GM23338 (cell line): ENCODE data around the gene UHRF2. TPM values are rescaled to one million over a fixed set of nuclear protein-coding genes. Genes with fewer than 3 reads are reported as not detected.

Experiments
- ATAC-seq: fragments of 200-7000 bp; cut with Tn5 transposase; 3 replicates; pipeline ENCODE4 v1.9.1; 2020
- DNase-seq: peaks from one replicate; pipeline ENCODE4 v3.0.0-alpha.2; 2015; ENCODE audit warnings: low spot score
- H2AFZ ChIP-seq: fragments of 200-600 bp; sonication (generic); 2 replicates; pipeline ENCODE4 v1.8.0; 2016; ENCODE audit warnings: antibody characterized with exemption, mild to moderate bottlenecking, moderate library complexity
- H3F3A ChIP-seq: fragments of 200-600 bp; sonication (generic); replicated peaks from 2 replicates; pipeline ENCODE4 v1.8.0; 2017; ENCODE audit warnings: antibody characterized with exemption, mixed run types, low read depth
- H3K27ac ChIP-seq: fragments of 200-600 bp; sonication (generic); 2 replicates; pipeline ENCODE4 v1.6.1; 2016; ENCODE audit warnings: low read depth
- H3K27me3 ChIP-seq: fragments of 200-600 bp; sonication (generic); 2 replicates; pipeline ENCODE4 v1.8.0; 2016; ENCODE audit warnings: mild to moderate bottlenecking, mixed run types, moderate library complexity; ENCODE audit not compliant: insufficient read depth
- H3K36me3 ChIP-seq: fragments of 200-600 bp; sonication (generic); 2 replicates; pipeline ENCODE4 v1.8.0; 2016; ENCODE audit warnings: mild to moderate bottlenecking; ENCODE audit not compliant: insufficient read depth
- H3K4me1 ChIP-seq: fragments of 200-600 bp; sonication (generic); 2 replicates; pipeline ENCODE4 v1.8.0; 2016; ENCODE audit warnings: mild to moderate bottlenecking, moderate library complexity; ENCODE audit not compliant: insufficient read depth
- H3K4me2 ChIP-seq: fragments of 200-600 bp; sonication (generic); 2 replicates; pipeline ENCODE4 v1.7.1; 2017; ENCODE audit warnings: mixed run types
- H3K4me3 ChIP-seq: fragments of 200-600 bp; sonication (generic); 2 replicates; pipeline ENCODE4 v1.6.1; 2016; ENCODE audit warnings: mixed run types
- H3K79me2 ChIP-seq: fragments of 200-600 bp; sonication (generic); replicated peaks from 2 replicates; pipeline ENCODE4 v1.8.0; 2017; ENCODE audit warnings: mild to moderate bottlenecking; ENCODE audit not compliant: insufficient read depth
- H3K9me2 ChIP-seq: fragments of 200-600 bp; sonication (generic); 2 replicates; pipeline ENCODE4 v1.8.0; 2017; ENCODE audit not compliant: insufficient read depth
- H4K20me1 ChIP-seq: fragments of 200-600 bp; sonication (generic); replicated peaks from 2 replicates; pipeline ENCODE4 v1.8.0; 2017; ENCODE audit warnings: mild to moderate bottlenecking; ENCODE audit not compliant: insufficient read depth
- H3K27ac Mint-ChIP-seq: 2 replicates; pipeline ENCODE4 v1.8.0; 2020; ENCODE audit warnings: inconsistent platforms, mild to moderate bottlenecking, moderate library complexity, mixed read lengths
- H3K27me3 Mint-ChIP-seq: 3 replicates; pipeline ENCODE4 v1.8.0; 2022; ENCODE audit warnings: low read depth, mild to moderate bottlenecking, moderate library complexity, mixed read lengths, inconsistent platforms; ENCODE audit not compliant: insufficient read depth, poor library complexity
- H3K36me3 Mint-ChIP-seq: 3 replicates; pipeline ENCODE4 v1.8.0; 2021; ENCODE audit warnings: low read depth, mild to moderate bottlenecking, inconsistent platforms, moderate library complexity, mixed read lengths
- H3K4me1 Mint-ChIP-seq: 3 replicates; pipeline ENCODE4 v1.8.0; 2020; ENCODE audit warnings: mild to moderate bottlenecking, inconsistent platforms, mixed read lengths
- H3K4me3 Mint-ChIP-seq: 3 replicates; pipeline ENCODE4 v1.8.0; 2021; ENCODE audit warnings: moderate library complexity, mild to moderate bottlenecking, inconsistent platforms, mixed read lengths
- H3K9me3 Mint-ChIP-seq: 3 replicates; pipeline ENCODE4 v1.8.0; 2020; ENCODE audit warnings: moderate library complexity, mild to moderate bottlenecking, inconsistent platforms, mixed read lengths
- CREB1 ChIP-seq: fragments of 250-450 bp; sonication (Bioruptor Pico); IDR thresholded peaks from 2 replicates; pipeline ENCODE4 v1.5.0; 2020; ENCODE audit warnings: low read depth, mild to moderate bottlenecking, moderate library complexity
- EZH2 ChIP-seq: fragments of 200-600 bp; sonication (generic); IDR thresholded peaks from one replicate; pipeline ENCODE4 v1.8.0; 2017; ENCODE audit warnings: antibody characterized with exemption, mild to moderate bottlenecking, low read depth; ENCODE audit not compliant: unreplicated experiment
- JUNB ChIP-seq: IDR thresholded peaks from one replicate; pipeline ENCODE4 v1.6.1; 2016; ENCODE audit warnings: antibody characterized with exemption; ENCODE audit not compliant: unreplicated experiment
- NANOG ChIP-seq: IDR thresholded peaks from 2 replicates; pipeline ENCODE4 v1.6.1; 2016; ENCODE audit warnings: antibody characterized with exemption, borderline replicate concordance
- POLR2AphosphoS5 ChIP-seq: IDR thresholded peaks from 2 replicates; pipeline ENCODE4 v1.6.1; 2016; ENCODE audit warnings: antibody characterized with exemption, low read depth
- STAT1 ChIP-seq: IDR thresholded peaks from one replicate; pipeline ENCODE4 v1.6.1; 2016; ENCODE audit warnings: antibody characterized with exemption; ENCODE audit not compliant: unreplicated experiment
- ZNF114 ChIP-seq: fragments of 250-450 bp; sonication (Bioruptor Pico); IDR thresholded peaks from 2 replicates; pipeline ENCODE4 v1.5.0; 2020; ENCODE audit warnings: mild to moderate bottlenecking, moderate library complexity
- ZNF331 ChIP-seq: fragments of 250-450 bp; sonication (Bioruptor Pico); IDR thresholded peaks from 2 replicates; pipeline ENCODE4 v1.5.0; 2020; ENCODE audit warnings: low read depth, mild to moderate bottlenecking, moderate library complexity
- polyA plus RNA-seq: library from polyadenylated mRNA; unstranded; fragments of >200 nt; fragmentation: Nextera tagmentation; extraction: Ambion mirVana; gene quantifications from 2 replicates; pipeline ENCODE4 v1.2.1, GENCODE V29; 2016
- total RNA-seq: library from RNA; depleted of rRNA; stranded (reverse); fragments of >200 nt; shearing (Covaris generic); gene quantifications from 2 replicates; pipeline ENCODE4 v1.2.3, GENCODE V29; 2014
- TF ChIP-seq, protein P1 (sequence below): IDR thresholded peaks from one replicate; pipeline ENCODE4 v1.6.1; 2018; ENCODE audit warnings: antibody characterized with exemption; ENCODE audit not compliant: unreplicated experiment
- TF ChIP-seq, protein P2 (sequence below): fragments of 250-450 bp; sonication (Bioruptor Pico); IDR thresholded peaks from 2 replicates; pipeline ENCODE4 v1.5.0; 2020; ENCODE audit warnings: mild to moderate bottlenecking, moderate library complexity

UHRF2 gene
- total and polyA plus RNA-seq, 2 experiments from 2014 or later: 15.1 to 51.6 TPM

DNA sequence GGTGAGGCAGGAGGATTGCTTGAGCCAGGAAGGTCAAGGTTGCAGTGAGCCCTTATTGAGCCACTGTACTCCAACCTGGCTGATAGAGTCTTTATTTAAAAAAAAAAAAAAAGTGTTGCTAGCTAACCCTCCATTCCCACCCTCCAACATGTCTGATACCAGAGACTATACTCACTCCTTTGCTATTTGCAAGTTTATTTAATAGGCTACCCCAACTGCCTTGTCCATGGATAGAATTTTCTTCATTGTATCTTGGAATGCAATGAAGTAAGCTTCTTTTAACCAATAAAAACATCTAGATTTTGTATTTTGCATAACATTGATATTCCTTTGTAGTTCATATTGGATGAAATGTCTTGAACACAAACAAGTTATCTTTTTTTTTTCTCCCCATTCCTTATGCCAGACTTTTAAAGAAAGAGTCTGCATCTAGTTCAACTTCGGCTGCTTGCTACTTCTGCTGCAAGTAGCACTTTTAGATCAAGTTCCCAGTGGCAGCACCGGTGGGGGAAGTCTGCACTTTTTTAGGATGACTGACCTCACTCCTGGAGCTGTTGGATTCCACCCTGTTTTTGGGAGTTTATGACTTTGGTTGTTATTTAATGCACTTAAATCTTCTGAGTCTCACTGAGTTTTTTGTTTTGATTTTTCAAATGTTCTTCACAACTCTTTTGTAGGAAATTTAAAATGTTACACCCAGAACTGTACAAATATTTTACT is 112.5 kb downstream of the UHRF2 start:
- Histone ChIP-seq H3K9me2 (no peaks in the 10 kb centered on the region), H3K27me3 (no peaks in the 10 kb centered on the region), H3K36me3 (0 out of 2 replicates have a peak, but pooled peaks cover 4% of the 10 kb centered on the region), H3F3A (no peaks in the 10 kb centered on the region; the same call in 1 of the 2 replicates), H3K4me2 (no peak overlapping the region), H3K4me1 (no peaks in the 10 kb centered on the region), H3K27ac (no peak overlapping the region), H4K20me1 (no peaks in the 10 kb centered on the region), H2AFZ (no peak overlapping the region), H3K79me2 (no peaks in the 10 kb centered on the region), H3K4me3 (no peak overlapping the region)
- no peaks in the 10 kb centered on the region for H3K27me3 Mint-ChIP-seq
- no peak overlapping the region for H3K4me3 Mint-ChIP-seq
- H3K36me3 Mint-ChIP-seq: peaks cover 15% of the 10 kb centered on the region; the same call in 2 of the 3 replicates
- peaks cover 3% of the 10 kb centered on the region; the same call in 1 of the 3 replicates for H3K4me1 Mint-ChIP-seq
- DNase-seq (no peak), ATAC-seq (no peak)
- no peak overlapping the region for H3K27ac Mint-ChIP-seq
- peaks cover 10% of the 10 kb centered on the region; the same call in 2 of the 3 replicates for H3K9me3 Mint-ChIP-seq
- TF ChIP-seq, protein P1, sequence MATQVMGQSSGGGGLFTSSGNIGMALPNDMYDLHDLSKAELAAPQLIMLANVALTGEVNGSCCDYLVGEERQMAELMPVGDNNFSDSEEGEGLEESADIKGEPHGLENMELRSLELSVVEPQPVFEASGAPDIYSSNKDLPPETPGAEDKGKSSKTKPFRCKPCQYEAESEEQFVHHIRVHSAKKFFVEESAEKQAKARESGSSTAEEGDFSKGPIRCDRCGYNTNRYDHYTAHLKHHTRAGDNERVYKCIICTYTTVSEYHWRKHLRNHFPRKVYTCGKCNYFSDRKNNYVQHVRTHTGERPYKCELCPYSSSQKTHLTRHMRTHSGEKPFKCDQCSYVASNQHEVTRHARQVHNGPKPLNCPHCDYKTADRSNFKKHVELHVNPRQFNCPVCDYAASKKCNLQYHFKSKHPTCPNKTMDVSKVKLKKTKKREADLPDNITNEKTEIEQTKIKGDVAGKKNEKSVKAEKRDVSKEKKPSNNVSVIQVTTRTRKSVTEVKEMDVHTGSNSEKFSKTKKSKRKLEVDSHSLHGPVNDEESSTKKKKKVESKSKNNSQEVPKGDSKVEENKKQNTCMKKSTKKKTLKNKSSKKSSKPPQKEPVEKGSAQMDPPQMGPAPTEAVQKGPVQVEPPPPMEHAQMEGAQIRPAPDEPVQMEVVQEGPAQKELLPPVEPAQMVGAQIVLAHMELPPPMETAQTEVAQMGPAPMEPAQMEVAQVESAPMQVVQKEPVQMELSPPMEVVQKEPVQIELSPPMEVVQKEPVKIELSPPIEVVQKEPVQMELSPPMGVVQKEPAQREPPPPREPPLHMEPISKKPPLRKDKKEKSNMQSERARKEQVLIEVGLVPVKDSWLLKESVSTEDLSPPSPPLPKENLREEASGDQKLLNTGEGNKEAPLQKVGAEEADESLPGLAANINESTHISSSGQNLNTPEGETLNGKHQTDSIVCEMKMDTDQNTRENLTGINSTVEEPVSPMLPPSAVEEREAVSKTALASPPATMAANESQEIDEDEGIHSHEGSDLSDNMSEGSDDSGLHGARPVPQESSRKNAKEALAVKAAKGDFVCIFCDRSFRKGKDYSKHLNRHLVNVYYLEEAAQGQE: no peak
- no peak for TF ChIP-seq EZH2
- no peak for TF ChIP-seq NANOG
- no peak for TF ChIP-seq ZNF114
- TF ChIP-seq JUNB: no peak

DNA sequence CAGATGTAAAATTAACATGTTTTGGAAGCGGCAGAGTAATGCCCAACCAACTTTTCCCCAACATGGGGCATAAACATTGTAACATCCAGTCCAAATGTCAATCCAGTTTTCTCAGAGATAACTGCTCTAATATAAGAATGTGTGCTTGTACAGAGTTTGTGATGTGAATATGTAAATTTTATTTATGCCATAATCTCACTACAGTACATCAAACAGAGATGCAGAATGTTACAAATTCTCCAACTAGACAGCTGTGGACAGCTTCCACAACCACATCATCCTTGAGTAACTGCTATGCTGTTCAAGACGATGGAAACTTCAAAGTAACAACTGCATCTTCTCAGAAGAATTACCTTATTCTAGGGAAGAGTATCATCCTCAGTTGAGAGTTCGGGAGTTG is 122.6 kb downstream of the UHRF2 start:
- Mint-ChIP-seq H3K27me3 (no peaks in the 10 kb centered on the region), H3K4me3 (no peak overlapping the region), H3K4me1 (no peaks in the 10 kb centered on the region), H3K36me3 (peaks cover 43% of the 10 kb centered on the region), H3K27ac (no peak overlapping the region), H3K9me3 (no peaks in the 10 kb centered on the region)
- Histone ChIP-seq H3K36me3 (peaks cover 26% of the 10 kb centered on the region; the same call in 1 of the 2 replicates), H4K20me1 (no peaks in the 10 kb centered on the region), H2AFZ (no peak overlapping the region), H3F3A (no peaks in the 10 kb centered on the region), H3K4me2 (no peak overlapping the region), H3K79me2 (no peaks in the 10 kb centered on the region), H3K9me2 (no peaks in the 10 kb centered on the region), H3K4me1 (no peaks in the 10 kb centered on the region), H3K4me3 (no peak overlapping the region), H3K27ac (no peak overlapping the region), H3K27me3 (no peaks in the 10 kb centered on the region)
- no peak for ATAC-seq
- DNase-seq: no peak
- TF ChIP-seq JUNB: no peak
- TF ChIP-seq ZNF331 (CRISPR knock-in tag): no peak
- TF ChIP-seq STAT1: no peak
- TF ChIP-seq CREB1 (CRISPR knock-in tag): no peak
- TF ChIP-seq, protein P2, sequence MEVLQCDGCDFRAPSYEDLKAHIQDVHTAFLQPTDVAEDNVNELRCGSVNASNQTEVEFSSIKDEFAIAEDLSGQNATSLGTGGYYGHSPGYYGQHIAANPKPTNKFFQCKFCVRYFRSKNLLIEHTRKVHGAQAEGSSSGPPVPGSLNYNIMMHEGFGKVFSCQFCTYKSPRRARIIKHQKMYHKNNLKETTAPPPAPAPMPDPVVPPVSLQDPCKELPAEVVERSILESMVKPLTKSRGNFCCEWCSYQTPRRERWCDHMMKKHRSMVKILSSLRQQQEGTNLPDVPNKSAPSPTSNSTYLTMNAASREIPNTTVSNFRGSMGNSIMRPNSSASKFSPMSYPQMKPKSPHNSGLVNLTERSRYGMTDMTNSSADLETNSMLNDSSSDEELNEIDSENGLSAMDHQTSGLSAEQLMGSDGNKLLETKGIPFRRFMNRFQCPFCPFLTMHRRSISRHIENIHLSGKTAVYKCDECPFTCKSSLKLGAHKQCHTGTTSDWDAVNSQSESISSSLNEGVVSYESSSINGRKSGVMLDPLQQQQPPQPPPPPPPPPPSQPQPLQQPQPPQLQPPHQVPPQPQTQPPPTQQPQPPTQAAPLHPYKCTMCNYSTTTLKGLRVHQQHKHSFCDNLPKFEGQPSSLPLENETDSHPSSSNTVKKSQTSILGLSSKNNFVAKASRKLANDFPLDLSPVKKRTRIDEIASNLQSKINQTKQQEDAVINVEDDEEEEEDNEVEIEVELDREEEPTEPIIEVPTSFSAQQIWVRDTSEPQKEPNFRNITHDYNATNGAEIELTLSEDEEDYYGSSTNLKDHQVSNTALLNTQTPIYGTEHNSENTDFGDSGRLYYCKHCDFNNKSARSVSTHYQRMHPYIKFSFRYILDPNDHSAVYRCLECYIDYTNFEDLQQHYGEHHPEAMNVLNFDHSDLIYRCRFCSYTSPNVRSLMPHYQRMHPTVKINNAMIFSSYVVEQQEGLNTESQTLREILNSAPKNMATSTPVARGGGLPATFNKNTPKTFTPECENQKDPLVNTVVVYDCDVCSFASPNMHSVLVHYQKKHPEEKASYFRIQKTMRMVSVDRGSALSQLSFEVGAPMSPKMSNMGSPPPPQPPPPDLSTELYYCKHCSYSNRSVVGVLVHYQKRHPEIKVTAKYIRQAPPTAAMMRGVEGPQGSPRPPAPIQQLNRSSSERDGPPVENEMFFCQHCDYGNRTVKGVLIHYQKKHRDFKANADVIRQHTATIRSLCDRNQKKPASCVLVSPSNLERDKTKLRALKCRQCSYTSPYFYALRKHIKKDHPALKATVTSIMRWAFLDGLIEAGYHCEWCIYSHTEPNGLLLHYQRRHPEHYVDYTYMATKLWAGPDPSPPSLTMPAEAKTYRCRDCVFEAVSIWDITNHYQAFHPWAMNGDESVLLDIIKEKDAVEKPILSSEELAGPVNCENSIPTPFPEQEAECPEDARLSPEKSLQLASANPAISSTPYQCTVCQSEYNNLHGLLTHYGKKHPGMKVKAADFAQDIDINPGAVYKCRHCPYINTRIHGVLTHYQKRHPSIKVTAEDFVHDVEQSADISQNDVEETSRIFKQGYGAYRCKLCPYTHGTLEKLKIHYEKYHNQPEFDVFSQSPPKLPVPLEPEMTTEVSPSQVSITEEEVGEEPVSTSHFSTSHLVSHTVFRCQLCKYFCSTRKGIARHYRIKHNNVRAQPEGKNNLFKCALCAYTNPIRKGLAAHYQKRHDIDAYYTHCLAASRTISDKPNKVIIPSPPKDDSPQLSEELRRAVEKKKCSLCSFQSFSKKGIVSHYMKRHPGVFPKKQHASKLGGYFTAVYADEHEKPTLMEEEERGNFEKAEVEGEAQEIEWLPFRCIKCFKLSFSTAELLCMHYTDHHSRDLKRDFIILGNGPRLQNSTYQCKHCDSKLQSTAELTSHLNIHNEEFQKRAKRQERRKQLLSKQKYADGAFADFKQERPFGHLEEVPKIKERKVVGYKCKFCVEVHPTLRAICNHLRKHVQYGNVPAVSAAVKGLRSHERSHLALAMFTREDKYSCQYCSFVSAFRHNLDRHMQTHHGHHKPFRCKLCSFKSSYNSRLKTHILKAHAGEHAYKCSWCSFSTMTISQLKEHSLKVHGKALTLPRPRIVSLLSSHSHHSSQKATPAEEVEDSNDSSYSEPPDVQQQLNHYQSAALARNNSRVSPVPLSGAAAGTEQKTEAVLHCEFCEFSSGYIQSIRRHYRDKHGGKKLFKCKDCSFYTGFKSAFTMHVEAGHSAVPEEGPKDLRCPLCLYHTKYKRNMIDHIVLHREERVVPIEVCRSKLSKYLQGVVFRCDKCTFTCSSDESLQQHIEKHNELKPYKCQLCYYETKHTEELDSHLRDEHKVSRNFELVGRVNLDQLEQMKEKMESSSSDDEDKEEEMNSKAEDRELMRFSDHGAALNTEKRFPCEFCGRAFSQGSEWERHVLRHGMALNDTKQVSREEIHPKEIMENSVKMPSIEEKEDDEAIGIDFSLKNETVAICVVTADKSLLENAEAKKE (CRISPR knock-in tag): no peak
- TF ChIP-seq POLR2AphosphoS5: no peak
